Measurements from ENCODE around the gene CNN2.
A peak's percentile ranks its signal among the peaks of the same experiment; 100 is the strongest.

CNN2 gene

GRCh38 chr19:1025960-1026782, at the start of gene CNN2:
CNN2 (plus strand) TSS chr19:1026608; CDS start chr19:1026662, 54 bp downstream.
- peak; percentile 30 to 67 (median 44) for DNase-seq

- no peak for DNase-seq
These were observed 49.3 kb upstream of the CNN2 start for GRCh38 chr19:977058-977464.

GRCh38 chr19:979318-979741, 47.1 kb upstream of the CNN2 start:
- DNase-seq, result no peak

DNA sequence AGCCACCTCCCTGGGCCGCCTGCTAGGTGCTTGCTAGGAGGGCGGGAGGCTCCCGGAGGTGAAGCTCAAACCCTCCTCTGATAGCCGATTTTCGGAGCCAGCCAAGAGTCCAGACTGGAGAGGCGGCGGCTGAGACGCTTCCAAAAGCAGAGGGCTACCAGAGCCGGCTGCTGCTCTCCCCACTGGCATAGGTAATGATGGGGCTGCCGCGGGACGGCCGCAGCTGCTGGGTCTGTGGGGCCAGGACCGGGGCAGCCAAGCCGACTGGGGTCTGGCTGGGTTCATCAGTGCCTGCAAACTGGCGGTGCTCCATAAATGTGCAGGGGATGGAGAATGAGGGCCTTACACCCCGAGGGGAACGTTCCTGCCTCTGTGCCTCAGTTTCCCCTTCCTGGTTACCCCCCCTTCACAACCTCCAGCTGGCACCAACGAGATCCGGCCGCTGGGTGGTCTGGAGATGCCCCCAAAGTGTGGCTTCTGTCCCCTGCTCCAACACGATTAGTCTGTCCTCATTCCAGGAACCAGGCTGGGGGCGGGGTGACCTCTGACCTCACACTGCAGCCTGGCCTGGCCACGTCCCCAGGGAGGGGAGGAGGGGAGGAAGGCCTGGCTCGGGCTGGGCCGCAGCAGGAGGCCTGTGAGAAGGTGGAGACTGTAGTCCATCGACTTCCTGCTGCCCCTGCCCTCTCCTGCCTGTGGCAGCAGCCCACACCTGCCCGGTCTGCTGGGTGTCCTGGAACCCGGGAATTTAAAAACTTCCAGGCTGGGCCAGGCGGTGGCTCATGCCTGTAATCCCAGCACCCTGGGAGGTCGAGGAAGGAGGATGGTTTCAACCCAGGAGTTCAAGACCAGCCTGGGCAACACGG, 46.0 kb upstream of the CNN2 start:
- DNase-seq, result no peak

GRCh38 chr19:982567-983170, 43.7 kb upstream of the CNN2 start:
- peak; percentile 30 to 79 (median 69) for DNase-seq

- peak; percentile 52 to 85 (median 71) for DNase-seq
These were observed 42.0 kb upstream of the CNN2 start, which contains the start of gene WDR18 for GRCh38 chr19:984165-984967. WDR18 (plus strand) TSS chr19:984345; CDS start chr19:984354, 9 bp downstream.

- DNase-seq, result no peak
These were observed 40.3 kb upstream of the CNN2 start for GRCh38 chr19:986083-986482.

DNA sequence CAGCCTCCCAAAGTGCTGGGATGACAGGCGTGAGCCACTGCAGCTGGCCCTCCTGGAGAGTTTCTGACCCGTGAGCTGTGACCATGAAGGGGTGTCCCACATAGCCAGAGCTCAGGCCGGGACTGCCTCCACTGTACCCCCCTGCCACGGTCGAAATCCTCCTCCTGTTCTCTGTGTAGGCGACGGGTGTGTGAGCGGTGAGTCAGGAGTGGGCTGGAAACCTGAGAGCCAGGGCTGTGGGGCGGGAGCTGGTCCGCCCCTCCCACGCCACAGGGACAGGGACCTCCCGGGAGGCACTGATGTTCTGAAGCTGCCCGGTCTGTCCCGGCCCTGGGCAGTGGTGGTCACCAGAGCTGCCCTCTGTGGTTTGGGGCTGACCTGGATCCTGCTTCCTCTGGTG, 38.3 kb upstream of the CNN2 start:
- no peak for DNase-seq

- no peak for DNase-seq
These were observed 37.9 kb upstream of the CNN2 start for GRCh38 chr19:988510-988909.

DNA sequence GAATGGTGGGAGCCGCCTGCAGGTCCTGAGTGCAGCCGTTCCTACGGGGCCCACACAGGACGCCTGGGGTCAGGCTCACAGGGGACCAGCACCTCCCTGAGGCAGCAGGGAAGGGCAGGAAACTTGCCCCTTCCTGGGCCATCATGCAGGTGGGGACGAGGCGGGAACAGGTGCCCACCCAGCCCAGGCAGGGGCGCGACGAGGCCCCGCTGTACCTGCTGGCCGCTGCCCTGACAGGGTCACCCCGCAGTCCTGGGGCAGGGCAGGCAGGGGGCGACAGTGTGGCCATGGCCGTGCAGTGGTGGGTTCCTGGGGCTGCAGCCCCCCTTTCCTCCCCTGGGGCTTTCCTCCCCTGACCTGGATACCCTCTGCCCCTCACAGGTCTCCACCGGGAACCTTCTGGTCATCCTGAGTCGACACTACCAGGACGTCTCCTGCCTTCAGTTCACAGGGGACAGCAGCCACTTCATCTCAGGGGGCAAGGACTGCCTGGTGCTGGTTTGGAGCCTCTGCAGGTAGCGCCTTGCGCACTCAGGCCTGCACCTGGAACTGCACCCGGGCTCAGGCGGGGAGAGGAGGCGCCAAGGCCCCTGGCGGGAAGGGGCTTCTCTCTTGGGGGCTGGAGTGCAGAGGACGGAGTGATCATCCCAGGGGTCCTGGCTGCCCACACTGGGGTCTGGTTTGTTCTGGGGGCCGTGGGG, 36.9 kb upstream of the CNN2 start:
- no peak for DNase-seq

DNA sequence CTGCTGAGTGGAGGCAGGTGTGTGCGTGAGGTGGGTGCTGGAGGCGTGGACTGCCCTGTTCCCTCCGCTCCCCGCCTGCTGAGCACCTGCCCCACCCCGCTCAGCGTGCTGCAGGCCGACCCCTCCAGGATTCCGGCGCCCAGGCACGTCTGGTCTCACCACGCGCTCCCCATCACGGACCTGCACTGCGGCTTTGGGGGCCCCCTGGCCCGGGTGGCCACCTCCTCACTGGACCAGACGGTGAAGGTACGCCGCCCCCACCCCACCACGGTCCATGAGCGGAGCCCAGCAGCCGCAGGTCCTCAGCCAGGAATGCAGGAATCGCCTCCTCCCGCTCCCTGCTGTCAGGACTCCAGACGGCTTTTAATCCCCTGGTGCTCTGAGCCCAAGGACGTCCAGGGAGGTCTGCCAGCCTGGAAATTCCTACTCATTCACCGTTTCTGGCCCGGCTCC, 36.3 kb upstream of the CNN2 start:
- DNase-seq, result no peak

DNA sequence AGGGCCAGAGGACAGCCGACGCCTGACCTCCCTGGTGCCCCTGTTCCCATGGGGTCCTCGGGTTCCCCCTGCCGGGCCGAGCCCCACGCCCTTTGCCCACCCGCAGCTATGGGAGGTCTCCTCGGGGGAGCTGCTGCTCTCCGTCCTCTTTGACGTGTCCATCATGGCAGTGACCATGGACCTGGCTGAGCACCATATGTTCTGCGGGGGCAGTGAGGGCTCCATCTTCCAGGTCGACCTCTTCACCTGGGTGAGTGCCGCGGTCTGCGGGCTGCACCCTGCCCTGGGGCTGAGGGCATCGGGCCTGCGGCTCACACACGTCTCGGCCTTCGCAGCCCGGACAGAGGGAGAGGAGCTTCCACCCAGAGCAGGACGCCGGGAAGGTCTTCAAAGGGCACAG, 35.7 kb upstream of the CNN2 start:
- no peak for DNase-seq

DNA sequence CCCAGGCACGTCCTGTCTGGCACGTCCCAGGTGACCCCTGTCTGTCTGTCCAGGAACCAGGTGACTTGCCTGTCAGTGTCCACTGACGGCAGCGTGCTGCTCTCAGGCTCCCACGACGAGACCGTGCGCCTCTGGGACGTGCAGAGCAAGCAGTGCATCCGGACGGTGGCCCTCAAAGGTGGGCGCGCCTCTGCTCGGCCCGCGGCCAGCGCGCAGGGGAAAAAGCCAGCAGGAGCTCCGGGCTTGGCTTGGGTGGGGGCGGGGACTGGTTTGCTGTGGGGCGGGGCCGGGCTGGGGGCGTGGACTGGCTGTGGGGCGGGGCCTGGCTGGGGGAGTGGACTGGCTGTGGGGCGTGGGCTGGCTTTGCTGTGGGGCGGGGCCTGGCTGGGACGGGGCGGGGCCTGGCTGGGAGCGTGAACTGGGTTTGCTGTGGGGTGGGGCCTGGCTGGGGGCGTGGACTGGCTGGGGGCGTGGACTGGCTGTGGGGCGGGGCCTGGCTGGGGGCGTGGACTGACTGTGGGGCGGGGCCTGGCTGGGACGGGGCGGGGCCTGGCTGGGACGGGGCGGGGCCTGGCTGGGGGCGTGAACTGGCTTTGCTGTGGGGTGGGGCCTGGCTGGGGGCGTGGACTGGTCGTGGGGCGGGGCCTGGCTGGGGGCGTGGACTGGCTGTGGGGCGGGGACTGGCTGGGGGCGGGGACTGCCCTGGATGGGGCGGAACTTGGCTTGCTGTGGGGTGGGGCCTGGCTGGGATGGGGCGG, 35.1 kb upstream of the CNN2 start:
- peak in 5 of 6 experiments; percentile 51 to 97 (median 69) for DNase-seq

DNA sequence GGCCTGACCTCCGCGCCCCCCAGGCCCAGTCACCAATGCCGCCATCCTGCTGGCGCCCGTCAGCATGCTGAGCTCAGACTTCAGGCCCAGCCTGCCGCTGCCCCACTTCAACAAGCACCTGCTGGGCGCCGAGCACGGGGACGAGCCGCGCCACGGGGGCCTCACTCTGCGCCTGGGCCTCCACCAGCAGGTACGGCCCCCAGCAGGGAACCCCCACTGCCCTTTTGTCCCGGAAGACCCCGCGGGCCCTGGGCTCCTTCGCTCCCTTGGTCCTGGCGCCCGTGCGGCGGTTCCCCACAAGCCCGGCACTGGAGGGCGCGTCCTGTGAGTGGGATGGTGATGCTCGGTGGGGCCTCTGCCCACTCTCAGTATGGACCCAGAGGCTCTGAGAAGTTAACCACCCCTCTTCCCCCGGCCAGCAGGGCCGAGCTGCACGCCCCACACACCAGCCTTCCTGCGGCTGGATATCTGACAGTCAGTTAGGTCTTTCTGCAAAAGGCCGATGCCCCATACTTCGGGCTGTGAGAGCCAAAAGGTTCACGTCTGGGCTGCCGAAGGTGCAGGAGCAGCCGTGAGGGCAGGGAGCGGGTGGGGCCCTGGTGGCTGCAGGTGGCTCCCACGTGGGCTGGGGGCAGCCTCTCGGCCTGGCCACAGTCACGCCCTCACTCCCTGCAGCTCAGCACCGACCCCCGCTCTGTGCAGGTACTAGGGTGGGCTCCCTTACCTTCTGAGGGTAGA, 34.3 kb upstream of the CNN2 start:
- no peak for DNase-seq

- DNase-seq, result no peak
These were observed 33.7 kb upstream of the CNN2 start for GRCh38 chr19:992670-993055.

GRCh38 chr19:993361-993830, 33.0 kb upstream of the CNN2 start:
- no peak for DNase-seq

- DNase-seq, result no peak
These were observed 32.5 kb upstream of the CNN2 start for GRCh38 chr19:993831-994393.

DNA sequence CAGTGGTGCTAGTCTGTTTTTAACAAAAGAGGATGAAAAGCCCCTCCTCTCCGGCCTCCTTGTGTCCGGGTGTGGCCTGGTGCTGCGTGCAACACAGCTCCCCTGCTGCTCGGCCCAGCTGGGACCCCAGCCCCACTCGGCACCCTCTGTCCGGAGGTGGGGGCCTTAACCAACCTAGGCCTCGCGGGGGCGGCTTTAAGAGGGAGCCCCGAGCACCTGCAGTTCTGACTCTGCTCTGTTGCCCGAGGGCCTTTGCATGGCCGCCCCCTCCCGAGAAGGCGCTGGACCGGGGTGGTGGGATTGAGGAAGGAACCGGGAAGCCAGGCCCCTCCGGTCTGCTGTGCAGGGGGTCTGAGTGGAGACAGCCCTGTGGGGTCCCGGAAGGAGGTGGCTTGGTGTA, 31.9 kb upstream of the CNN2 start:
- DNase-seq, result no peak

- DNase-seq, result no peak
These were observed 31.2 kb upstream of the CNN2 start for GRCh38 chr19:995051-995827.
